ENCODE measurements around the gene KIAA0513.

DNA sequence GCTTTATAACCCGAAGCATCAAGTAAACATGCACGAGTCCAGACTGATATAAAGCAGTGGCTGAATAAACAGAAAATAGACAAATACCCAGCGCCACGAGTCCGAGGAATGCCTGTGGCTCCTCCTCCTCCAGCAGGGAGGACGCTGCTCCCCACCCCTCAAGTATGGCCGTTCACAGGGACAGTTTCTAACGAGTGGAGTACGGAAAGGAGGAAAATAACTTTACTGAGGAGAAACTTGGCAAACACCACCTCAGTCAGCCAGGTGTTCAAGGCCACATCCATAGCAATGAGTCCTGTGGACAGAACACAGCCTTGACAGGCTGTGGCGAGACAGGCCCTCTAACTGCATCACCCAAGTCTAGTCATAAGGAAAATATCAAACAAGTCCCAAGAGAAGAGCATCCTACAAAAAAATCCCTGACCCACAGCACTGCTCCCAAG is 25.5 kb upstream of the KIAA0513 start:
- TF ChIP-seq, protein P1, sequence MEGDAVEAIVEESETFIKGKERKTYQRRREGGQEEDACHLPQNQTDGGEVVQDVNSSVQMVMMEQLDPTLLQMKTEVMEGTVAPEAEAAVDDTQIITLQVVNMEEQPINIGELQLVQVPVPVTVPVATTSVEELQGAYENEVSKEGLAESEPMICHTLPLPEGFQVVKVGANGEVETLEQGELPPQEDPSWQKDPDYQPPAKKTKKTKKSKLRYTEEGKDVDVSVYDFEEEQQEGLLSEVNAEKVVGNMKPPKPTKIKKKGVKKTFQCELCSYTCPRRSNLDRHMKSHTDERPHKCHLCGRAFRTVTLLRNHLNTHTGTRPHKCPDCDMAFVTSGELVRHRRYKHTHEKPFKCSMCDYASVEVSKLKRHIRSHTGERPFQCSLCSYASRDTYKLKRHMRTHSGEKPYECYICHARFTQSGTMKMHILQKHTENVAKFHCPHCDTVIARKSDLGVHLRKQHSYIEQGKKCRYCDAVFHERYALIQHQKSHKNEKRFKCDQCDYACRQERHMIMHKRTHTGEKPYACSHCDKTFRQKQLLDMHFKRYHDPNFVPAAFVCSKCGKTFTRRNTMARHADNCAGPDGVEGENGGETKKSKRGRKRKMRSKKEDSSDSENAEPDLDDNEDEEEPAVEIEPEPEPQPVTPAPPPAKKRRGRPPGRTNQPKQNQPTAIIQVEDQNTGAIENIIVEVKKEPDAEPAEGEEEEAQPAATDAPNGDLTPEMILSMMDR (IDR thresholded peaks at IDR 0.05), result no peak
- no peak for TF ChIP-seq POLR2A (IDR thresholded peaks at IDR 0.05)

Measured in tibial nerve (tissue), 3 donors.